Epithelial cell of proximal tubule (primary cell): ENCODE data around the gene TAS2R3. TPM values are rescaled to one million over a fixed set of nuclear protein-coding genes. Genes with fewer than 3 reads are reported as not detected.

Experiments used
- DNase-seq: peaks from one replicate; pipeline ENCODE4 v3.0.0-alpha.2; 2011; ENCODE audit warnings: low read depth
- H3K4me3 ChIP-seq: 2 replicates; pipeline ENCODE4 v1.5.1; 2011; ENCODE audit warnings: low read depth, mild to moderate bottlenecking, low read length
- total RNA-seq: library from RNA; depleted of rRNA; stranded (reverse); fragments of >200 nt; gene quantifications from 2 replicates; pipeline ENCODE4 v1.2.3, GENCODE V29; 2015
- TF ChIP-seq, protein P1 (sequence below): conservative IDR thresholded peaks from 2 replicates; pipeline ENCODE4 v1.5.1; 2012; ENCODE audit warnings: low read depth, mild to moderate bottlenecking, low read length

TAS2R3 gene
- total RNA-seq, 1 donor from 2014 or later = 0.35 TPM

DNA sequence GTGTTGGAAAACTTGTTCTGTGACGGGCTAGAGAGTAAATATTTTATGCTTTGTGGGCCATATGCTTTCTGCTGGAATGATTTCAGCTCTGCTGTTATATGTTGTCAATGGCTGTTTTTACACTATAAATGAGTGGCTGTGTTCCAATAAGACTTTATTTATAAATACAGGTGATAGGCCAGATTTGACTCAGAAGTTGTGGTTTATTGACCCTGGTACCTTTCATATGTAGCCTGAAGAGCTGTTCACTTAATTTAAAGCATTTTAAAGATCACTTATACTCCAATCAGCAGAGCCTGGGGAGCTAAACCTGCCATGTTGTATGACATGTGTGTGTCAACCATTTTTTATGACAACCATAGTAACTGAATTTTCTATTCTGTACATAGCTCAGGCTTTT lies 34.9 kb upstream of the TAS2R3 start:
- TF ChIP-seq, protein P1, sequence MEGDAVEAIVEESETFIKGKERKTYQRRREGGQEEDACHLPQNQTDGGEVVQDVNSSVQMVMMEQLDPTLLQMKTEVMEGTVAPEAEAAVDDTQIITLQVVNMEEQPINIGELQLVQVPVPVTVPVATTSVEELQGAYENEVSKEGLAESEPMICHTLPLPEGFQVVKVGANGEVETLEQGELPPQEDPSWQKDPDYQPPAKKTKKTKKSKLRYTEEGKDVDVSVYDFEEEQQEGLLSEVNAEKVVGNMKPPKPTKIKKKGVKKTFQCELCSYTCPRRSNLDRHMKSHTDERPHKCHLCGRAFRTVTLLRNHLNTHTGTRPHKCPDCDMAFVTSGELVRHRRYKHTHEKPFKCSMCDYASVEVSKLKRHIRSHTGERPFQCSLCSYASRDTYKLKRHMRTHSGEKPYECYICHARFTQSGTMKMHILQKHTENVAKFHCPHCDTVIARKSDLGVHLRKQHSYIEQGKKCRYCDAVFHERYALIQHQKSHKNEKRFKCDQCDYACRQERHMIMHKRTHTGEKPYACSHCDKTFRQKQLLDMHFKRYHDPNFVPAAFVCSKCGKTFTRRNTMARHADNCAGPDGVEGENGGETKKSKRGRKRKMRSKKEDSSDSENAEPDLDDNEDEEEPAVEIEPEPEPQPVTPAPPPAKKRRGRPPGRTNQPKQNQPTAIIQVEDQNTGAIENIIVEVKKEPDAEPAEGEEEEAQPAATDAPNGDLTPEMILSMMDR = no peak
- no peak for DNase-seq
- H3K4me3 ChIP-seq = no peak overlapping the region

DNA sequence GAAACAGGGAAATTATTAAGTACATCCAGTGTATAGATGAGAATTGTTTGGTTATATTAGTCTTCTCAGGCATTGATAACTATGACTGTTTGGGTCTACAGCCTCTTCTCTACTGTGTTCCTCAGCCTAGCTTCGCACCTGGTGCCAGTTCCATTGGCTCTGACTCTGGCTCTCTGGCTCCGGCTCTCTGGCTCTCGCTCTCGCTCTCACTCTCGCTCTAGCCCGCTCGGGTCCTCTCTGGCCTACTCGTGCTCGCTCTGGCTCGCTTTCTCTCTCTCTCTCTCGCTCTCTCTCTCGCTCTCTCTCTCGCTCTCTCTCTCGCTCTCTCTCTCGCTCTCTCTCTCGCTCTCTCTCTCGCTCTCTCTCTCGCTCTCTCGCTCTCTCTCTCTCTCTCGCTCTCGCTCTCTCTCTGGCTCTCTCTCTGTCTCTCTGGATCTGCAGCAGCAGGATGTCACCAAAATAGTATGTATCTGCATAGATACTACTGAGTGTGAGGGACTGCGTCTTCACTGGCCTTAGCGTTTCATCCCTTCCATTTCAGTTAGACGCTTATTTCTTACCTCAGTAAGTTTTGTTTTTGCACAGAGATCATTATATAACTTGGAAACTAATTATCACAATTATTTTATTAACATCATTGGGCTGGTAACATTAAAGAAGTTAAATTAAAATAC lies 32.3 kb upstream of the TAS2R3 start:
- no peak for DNase-seq
- no peak overlapping the region for H3K4me3 ChIP-seq
- TF ChIP-seq, protein P1 = no peak

DNA sequence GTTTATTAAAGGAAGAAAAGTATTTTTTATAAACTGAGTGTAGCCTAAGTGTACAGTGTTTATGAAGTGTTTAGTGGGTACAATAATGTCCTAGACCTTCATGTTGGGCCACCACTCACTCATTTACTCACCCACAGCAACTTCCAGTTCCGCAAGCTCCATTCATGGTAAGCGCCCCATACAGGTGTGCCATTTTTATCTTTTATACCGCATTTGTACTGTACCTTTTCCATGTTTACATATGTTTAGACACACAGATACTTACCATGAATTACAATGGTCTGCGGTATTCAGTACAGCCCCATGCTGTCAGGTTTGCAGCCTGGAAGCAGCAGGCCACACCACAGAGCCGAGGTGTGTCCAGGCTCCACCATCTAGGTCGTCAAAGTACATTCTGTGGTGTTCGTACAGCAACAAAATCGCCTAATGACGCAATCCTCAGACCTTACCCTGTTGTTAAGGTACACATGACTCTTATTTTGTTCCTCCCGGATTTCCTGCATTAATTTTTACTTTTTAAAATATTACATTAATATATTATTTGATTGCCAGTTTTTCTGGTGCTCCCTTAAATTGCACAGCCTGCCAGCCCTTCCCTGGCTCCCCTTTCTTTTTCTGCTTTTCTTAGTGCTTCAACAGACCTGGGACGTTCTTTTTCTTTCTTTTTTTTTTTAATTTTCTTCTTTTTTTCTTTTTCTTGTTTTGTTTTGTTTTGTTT lies 26.6 kb upstream of the TAS2R3 start:
- peak overlapping the region; percentile 78 for H3K4me3 ChIP-seq
- TF ChIP-seq, protein P1 = no peak
- peak; percentile 10 for DNase-seq

DNA sequence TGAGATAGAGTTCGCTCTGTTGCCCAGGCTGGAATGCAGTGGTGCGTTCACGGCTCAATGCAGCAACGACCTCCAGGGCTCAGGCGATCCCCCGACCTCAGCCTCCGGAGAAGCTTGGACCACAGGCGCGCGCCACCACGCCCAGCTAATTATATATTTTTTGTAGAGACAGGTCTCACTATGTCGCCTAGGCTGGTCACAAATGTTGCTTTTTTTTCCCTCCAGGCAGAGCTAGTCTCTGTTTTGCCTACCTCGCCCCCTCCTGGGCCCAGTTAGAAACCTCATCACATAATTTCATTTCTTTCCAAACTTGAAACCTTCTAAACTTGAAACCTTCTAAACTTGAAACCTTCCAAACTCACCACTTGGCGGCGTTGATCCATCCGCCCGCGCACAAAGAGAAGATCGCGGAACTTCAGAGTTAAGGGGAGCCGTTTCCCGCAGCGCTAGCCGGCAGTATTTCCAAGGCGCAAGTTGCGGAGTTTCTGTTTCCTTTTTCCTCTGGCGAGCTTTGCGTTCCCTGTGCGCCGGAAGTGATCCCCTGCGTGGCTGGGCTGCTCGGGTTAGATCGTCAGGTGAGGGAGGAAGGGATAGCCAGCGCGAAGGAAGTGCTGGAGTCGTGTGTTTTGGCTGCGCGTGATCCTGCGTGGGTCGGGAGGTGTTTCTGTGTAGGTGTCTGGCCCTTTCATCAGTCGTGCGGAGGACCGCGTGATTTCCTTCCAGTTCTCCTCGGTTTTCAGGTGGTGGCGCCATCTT lies 25.9 kb upstream of the TAS2R3 start, which contains the start of gene SSBP1:
Gene SSBP1, plus strand, starts transcription at position 523 of the 756 bp plus-strand sequence. CDS start 809 bp downstream, outside the sequence.
- DNase-seq = peak; percentile 87
- TF ChIP-seq, protein P1 = peak; percentile 82
- peak within 1 kb of the TSS; percentile 78 for H3K4me3 ChIP-seq

DNA sequence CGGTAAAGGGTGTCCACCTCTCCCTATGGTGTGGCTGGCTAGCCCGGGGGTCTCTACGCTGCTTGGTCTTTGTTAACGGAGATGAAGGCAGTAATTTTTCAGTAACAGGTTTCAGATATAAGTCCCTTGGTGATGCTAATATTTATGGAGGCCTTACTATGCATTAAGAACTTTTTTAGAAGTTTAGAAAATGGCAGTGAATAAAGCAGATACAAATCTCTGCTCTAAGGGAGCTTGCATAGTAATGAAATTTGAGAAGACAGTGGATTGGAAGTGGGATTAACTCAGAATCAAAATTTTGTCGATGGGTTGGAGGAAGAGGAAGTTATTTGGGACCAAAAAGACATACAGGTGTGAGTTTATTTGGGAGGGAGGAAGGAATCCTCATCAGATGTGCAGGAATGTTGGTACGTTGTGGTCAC lies 25.3 kb upstream of the TAS2R3 start:
- no peak for DNase-seq
- TF ChIP-seq, protein P1 = no peak
- peak overlapping the region; percentile 78 for H3K4me3 ChIP-seq

DNA sequence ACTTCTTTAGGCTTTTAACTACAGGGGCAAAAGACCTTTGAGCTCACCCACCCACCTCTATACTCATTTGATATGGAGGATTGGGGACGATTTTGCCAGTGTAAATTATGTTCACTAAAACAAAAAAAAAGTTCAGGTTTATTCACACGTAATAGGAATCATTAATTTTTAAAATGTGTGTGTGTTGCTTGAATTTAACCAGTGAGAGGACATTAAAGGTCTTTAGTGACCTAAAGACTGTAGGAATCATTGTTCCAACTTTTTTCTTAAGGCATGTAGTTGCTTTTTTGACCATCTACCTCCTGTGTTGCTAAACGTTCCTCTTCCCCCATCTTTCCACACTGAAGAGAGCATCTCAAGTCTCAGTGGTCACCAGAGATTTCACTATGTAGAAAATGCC lies 24.6 kb upstream of the TAS2R3 start:
- peak overlapping the region; percentile 78 for H3K4me3 ChIP-seq
- DNase-seq = no peak
- TF ChIP-seq, protein P1 = no peak
